Measurements from ENCODE around the gene NGB. TPM values are rescaled to one million over a fixed set of nuclear protein-coding genes. Genes with fewer than 3 reads are reported as not detected.

Gene NGB
- total RNA-seq, 1 experiment from 2014 or later, result not detected

DNA sequence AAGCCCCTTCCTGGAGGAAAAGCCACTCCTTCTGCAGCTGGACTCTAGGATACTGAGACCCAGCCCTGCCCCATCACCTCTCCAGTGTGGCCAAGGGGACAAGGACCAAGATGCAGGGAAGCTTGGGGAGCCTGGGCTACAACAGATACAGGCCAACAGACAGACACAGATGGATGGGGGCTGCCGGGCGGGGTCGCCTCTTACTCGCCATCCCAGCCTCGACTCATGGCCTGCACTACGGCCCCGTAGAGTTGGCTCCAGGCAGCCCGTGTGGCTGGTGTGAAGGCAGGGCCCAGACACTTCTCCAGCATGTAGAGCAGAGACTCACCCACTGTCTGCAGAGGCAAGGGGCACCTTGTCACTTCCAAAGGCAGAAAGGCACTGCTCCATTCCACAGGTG lies 4.7 kb downstream of the NGB start:
- no peaks in the 10 kb centered on the region for H3K9me2 ChIP-seq (ENCODE audit: insufficient read depth)
- no peak overlapping the region for H3K4me3 ChIP-seq (replicated peaks in 1 of 2; ENCODE audit: low read depth in 1 of 2, low read length in 2 of 2)
- no peaks in the 10 kb centered on the region for H3K27me3 ChIP-seq (ENCODE audit: insufficient read depth, low read length)
- no peak for DNase-seq (ENCODE audit: low read depth, low spot score)
- intact Hi-C loops (cut with micrococcal nuclease), result no loop called here
- H3K9me3 ChIP-seq (ENCODE audit: control insufficient read depth in 1 of 2, insufficient read depth in 1 of 2, low read depth in 1 of 2, low read length in 2 of 2), result no peaks in the 10 kb centered on the region
- no peaks in the 10 kb centered on the region for H3K79me2 ChIP-seq (ENCODE audit: insufficient read depth, low read length)
- POLR2A ChIA-PET, result no interaction called here
- H3K36me3 ChIP-seq (ENCODE audit: control insufficient read depth in 1 of 2, insufficient read depth in 2 of 2, low read length in 2 of 2), result no peaks in the 10 kb centered on the region
- RAD21 ChIA-PET (ENCODE audit: low non-redundant PET in 1 of 2, low total read pairs in 2 of 2, uncharacterized antibody in 2 of 2, unreplicated experiment in 2 of 2), result no interaction called here
- CTCF ChIA-PET, result no interaction called here
- no peak overlapping the region for H3K27ac ChIP-seq (ENCODE audit: low read depth, low read length)
- BruUV-seq (replicated peaks), result no TSS peak
- no peak overlapping the region for H3K9ac ChIP-seq (ENCODE audit: low read length)
- ATAC-seq, result no peak
- H3K4me1 ChIP-seq (ENCODE audit: control insufficient read depth in 1 of 2, insufficient read depth in 2 of 2, low read length in 2 of 2), result no peaks in the 10 kb centered on the region
- no peak for TF ChIP-seq JUND (IDR thresholded peaks at IDR 0.05)
- no peak for TF ChIP-seq SIN3A (IDR thresholded peaks at IDR 0.05; ENCODE audit: low read depth)
- TF ChIP-seq, protein P1, sequence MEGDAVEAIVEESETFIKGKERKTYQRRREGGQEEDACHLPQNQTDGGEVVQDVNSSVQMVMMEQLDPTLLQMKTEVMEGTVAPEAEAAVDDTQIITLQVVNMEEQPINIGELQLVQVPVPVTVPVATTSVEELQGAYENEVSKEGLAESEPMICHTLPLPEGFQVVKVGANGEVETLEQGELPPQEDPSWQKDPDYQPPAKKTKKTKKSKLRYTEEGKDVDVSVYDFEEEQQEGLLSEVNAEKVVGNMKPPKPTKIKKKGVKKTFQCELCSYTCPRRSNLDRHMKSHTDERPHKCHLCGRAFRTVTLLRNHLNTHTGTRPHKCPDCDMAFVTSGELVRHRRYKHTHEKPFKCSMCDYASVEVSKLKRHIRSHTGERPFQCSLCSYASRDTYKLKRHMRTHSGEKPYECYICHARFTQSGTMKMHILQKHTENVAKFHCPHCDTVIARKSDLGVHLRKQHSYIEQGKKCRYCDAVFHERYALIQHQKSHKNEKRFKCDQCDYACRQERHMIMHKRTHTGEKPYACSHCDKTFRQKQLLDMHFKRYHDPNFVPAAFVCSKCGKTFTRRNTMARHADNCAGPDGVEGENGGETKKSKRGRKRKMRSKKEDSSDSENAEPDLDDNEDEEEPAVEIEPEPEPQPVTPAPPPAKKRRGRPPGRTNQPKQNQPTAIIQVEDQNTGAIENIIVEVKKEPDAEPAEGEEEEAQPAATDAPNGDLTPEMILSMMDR (IDR thresholded peaks at IDR 0.05 in 2 of 3, conservative IDR thresholded peaks at IDR 0.05 in 1 of 3; ENCODE audit: borderline replicate concordance in 1 of 3, insufficient read depth in 1 of 3, low read depth in 2 of 3, low read length in 2 of 3), result no peak
- TF ChIP-seq, protein P2, sequence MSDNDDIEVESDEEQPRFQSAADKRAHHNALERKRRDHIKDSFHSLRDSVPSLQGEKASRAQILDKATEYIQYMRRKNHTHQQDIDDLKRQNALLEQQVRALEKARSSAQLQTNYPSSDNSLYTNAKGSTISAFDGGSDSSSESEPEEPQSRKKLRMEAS (IDR thresholded peaks at IDR 0.05), result no peak
- TF ChIP-seq EGR1 (IDR thresholded peaks at IDR 0.05; ENCODE audit: low read depth), result no peak
- TF ChIP-seq, protein P3, sequence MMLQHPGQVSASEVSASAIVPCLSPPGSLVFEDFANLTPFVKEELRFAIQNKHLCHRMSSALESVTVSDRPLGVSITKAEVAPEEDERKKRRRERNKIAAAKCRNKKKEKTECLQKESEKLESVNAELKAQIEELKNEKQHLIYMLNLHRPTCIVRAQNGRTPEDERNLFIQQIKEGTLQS (IDR thresholded peaks at IDR 0.05), result no peak
- no peak for TF ChIP-seq ZNF274 (IDR thresholded peaks at IDR 0.05; ENCODE audit: low read depth, low read length)
- TF ChIP-seq, protein P4, sequence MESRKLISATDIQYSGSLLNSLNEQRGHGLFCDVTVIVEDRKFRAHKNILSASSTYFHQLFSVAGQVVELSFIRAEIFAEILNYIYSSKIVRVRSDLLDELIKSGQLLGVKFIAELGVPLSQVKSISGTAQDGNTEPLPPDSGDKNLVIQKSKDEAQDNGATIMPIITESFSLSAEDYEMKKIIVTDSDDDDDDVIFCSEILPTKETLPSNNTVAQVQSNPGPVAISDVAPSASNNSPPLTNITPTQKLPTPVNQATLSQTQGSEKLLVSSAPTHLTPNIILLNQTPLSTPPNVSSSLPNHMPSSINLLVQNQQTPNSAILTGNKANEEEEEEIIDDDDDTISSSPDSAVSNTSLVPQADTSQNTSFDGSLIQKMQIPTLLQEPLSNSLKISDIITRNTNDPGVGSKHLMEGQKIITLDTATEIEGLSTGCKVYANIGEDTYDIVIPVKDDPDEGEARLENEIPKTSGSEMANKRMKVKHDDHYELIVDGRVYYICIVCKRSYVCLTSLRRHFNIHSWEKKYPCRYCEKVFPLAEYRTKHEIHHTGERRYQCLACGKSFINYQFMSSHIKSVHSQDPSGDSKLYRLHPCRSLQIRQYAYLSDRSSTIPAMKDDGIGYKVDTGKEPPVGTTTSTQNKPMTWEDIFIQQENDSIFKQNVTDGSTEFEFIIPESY (IDR thresholded peaks at IDR 0.05; ENCODE audit: extremely low read depth, insufficient replicate concordance, low read length), result no peak
- TF ChIP-seq, protein P5, sequence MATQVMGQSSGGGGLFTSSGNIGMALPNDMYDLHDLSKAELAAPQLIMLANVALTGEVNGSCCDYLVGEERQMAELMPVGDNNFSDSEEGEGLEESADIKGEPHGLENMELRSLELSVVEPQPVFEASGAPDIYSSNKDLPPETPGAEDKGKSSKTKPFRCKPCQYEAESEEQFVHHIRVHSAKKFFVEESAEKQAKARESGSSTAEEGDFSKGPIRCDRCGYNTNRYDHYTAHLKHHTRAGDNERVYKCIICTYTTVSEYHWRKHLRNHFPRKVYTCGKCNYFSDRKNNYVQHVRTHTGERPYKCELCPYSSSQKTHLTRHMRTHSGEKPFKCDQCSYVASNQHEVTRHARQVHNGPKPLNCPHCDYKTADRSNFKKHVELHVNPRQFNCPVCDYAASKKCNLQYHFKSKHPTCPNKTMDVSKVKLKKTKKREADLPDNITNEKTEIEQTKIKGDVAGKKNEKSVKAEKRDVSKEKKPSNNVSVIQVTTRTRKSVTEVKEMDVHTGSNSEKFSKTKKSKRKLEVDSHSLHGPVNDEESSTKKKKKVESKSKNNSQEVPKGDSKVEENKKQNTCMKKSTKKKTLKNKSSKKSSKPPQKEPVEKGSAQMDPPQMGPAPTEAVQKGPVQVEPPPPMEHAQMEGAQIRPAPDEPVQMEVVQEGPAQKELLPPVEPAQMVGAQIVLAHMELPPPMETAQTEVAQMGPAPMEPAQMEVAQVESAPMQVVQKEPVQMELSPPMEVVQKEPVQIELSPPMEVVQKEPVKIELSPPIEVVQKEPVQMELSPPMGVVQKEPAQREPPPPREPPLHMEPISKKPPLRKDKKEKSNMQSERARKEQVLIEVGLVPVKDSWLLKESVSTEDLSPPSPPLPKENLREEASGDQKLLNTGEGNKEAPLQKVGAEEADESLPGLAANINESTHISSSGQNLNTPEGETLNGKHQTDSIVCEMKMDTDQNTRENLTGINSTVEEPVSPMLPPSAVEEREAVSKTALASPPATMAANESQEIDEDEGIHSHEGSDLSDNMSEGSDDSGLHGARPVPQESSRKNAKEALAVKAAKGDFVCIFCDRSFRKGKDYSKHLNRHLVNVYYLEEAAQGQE (IDR thresholded peaks at IDR 0.05; ENCODE audit: low read depth), result no peak
- no peak for TF ChIP-seq ELF1 (IDR thresholded peaks at IDR 0.05; ENCODE audit: borderline replicate concordance, low read depth)
- no peak for TF ChIP-seq EZH2phosphoT487 (IDR thresholded peaks at IDR 0.05; ENCODE audit: borderline replicate concordance)
- TF ChIP-seq FOSL1 (IDR thresholded peaks at IDR 0.05; ENCODE audit: low read depth), result no peak
- TF ChIP-seq SRF (IDR thresholded peaks at IDR 0.05; ENCODE audit: low read depth), result no peak
- no peak for TF ChIP-seq YY1 (IDR thresholded peaks at IDR 0.05; ENCODE audit: extremely low read depth, insufficient replicate concordance, low read depth, low read length)
- no peak for TF ChIP-seq CBX3 (IDR thresholded peaks at IDR 0.05; ENCODE audit: low read depth)
- no peak for TF ChIP-seq EZH2 (IDR thresholded peaks at IDR 0.05)
- H3K4me2 ChIP-seq (ENCODE audit: low read length), result no peak overlapping the region
- H2AFZ ChIP-seq (ENCODE audit: low read depth, low read length, poor library complexity, severe bottlenecking), result no peak overlapping the region
- H4K20me1 ChIP-seq (ENCODE audit: insufficient read depth), result no peaks in the 10 kb centered on the region

Measured in HCT116 (cell line).